H9 (cell line): ENCODE data around the gene WFIKKN1. TPM values are rescaled to one million over a fixed set of nuclear protein-coding genes. Genes with fewer than 3 reads are reported as not detected.

Experiments
- DNase-seq: peaks from one replicate; pipeline ENCODE4 v3.0.0-alpha.2; 2017
- H2AFZ ChIP-seq: one replicate; pipeline ENCODE4 v1.6.1; 2013; ENCODE audit warnings: mild to moderate bottlenecking, low read length, control low read depth, moderate library complexity
- H2AK5ac ChIP-seq: 2 replicates; pipeline ENCODE4 v1.6.1; 2013; ENCODE audit warnings: low read length, control low read depth, mixed read lengths; ENCODE audit not compliant: insufficient read length
- H2BK120ac ChIP-seq: one replicate; pipeline ENCODE4 v1.6.1; 2013; ENCODE audit warnings: low read depth, mild to moderate bottlenecking, low read length, control low read depth, inconsistent platforms; ENCODE audit not compliant: poor library complexity, severe bottlenecking
- H2BK12ac ChIP-seq: 2 replicates; pipeline ENCODE4 v1.6.1; 2013; ENCODE audit warnings: low read length, control low read depth, mixed read lengths, low read depth; ENCODE audit not compliant: insufficient read length
- H2BK15ac ChIP-seq: 2 replicates; pipeline ENCODE4 v1.6.1; 2013; ENCODE audit warnings: low read depth, low read length, control low read depth
- H2BK20ac ChIP-seq: one replicate; pipeline ENCODE4 v1.6.1; 2013; ENCODE audit warnings: low read depth, mild to moderate bottlenecking, low read length, control low read depth, inconsistent platforms; ENCODE audit not compliant: poor library complexity, severe bottlenecking
- H2BK5ac ChIP-seq: 2 replicates; pipeline ENCODE4 v1.6.1; 2013; ENCODE audit warnings: low read length, control low read depth, mixed read lengths; ENCODE audit not compliant: insufficient read length
- H3K14ac ChIP-seq: 2 replicates; pipeline ENCODE4 v1.6.1; 2013; ENCODE audit warnings: low read length, control low read depth; ENCODE audit not compliant: insufficient read depth
- H3K18ac ChIP-seq: 2 replicates; pipeline ENCODE4 v1.6.1; 2013; ENCODE audit warnings: low read depth, mild to moderate bottlenecking, mixed read lengths, low read length, control low read depth; ENCODE audit not compliant: insufficient read length
- H3K23ac ChIP-seq: 2 replicates; pipeline ENCODE4 v1.6.1; 2013; ENCODE audit warnings: low read length, control low read depth, mixed read lengths, low read depth; ENCODE audit not compliant: insufficient read length
- H3K23me2 ChIP-seq: 2 replicates; pipeline ENCODE4 v1.6.1; 2013; ENCODE audit warnings: low read depth, mild to moderate bottlenecking, mixed read lengths, low read length, control low read depth; ENCODE audit not compliant: insufficient read length, poor library complexity, severe bottlenecking
- H3K27ac ChIP-seq: 2 replicates; pipeline ENCODE4 v1.5.1; 2013; ENCODE audit warnings: low read length, control low read depth, mixed read lengths, low read depth; ENCODE audit not compliant: insufficient read length
- H3K27me3 ChIP-seq: 2 replicates; pipeline ENCODE4 v1.6.1; 2013; ENCODE audit warnings: low read length, control low read depth, inconsistent platforms; ENCODE audit not compliant: insufficient read depth
- H3K4ac ChIP-seq: 2 replicates; pipeline ENCODE4 v1.6.1; 2013; ENCODE audit warnings: low read depth, mild to moderate bottlenecking, control low read depth, inconsistent platforms, low read length, moderate library complexity
- H3K4me1 ChIP-seq: 2 replicates; pipeline ENCODE4 v1.6.1; 2013; ENCODE audit warnings: low read length, control low read depth, inconsistent platforms; ENCODE audit not compliant: insufficient read depth
- H3K4me2 ChIP-seq: 2 replicates; pipeline ENCODE4 v1.6.1; 2013; ENCODE audit warnings: low read length, control low read depth, mixed read lengths; ENCODE audit not compliant: insufficient read length, insufficient read depth
- H3K56ac ChIP-seq: 2 replicates; pipeline ENCODE4 v1.6.1; 2013; ENCODE audit warnings: low read depth, mild to moderate bottlenecking, mixed read lengths, low read length, control low read depth; ENCODE audit not compliant: insufficient read length
- H3K79me1 ChIP-seq: 2 replicates; pipeline ENCODE4 v1.6.1; 2013; ENCODE audit warnings: low read depth, mild to moderate bottlenecking, moderate library complexity, low read length, control low read depth, inconsistent platforms; ENCODE audit not compliant: insufficient read depth, poor library complexity, severe bottlenecking
- H3K79me2 ChIP-seq: 2 replicates; pipeline ENCODE4 v1.6.1; 2013; ENCODE audit warnings: low read length, control low read depth, inconsistent platforms; ENCODE audit not compliant: insufficient read depth
- H3K9ac ChIP-seq: 2 replicates; pipeline ENCODE4 v1.6.1; 2013; ENCODE audit warnings: low read length, control low read depth, mixed read lengths; ENCODE audit not compliant: insufficient read length; ENCODE audit errors: extremely low read depth
- H3K9me3 ChIP-seq: one replicate; pipeline ENCODE4 v1.6.1; 2013; ENCODE audit warnings: low read depth, low read length, inconsistent platforms; ENCODE audit not compliant: control insufficient read depth
- H3T11ph ChIP-seq: one replicate; pipeline ENCODE4 v1.6.1; 2013; ENCODE audit warnings: mild to moderate bottlenecking, low read length, control low read depth, inconsistent platforms
- H4K20me1 ChIP-seq: one replicate; pipeline ENCODE4 v1.6.1; 2013; ENCODE audit not compliant: control insufficient read depth, insufficient read length, insufficient read depth
- H4K5ac ChIP-seq: 2 replicates; pipeline ENCODE4 v1.6.1; 2013; ENCODE audit warnings: low read depth, mild to moderate bottlenecking, mixed read lengths, low read length, control low read depth; ENCODE audit not compliant: insufficient read length
- H4K8ac ChIP-seq: replicated peaks from 2 replicates; pipeline ENCODE4 v1.6.1; 2013; ENCODE audit warnings: low read length, control low read depth, mixed read lengths, low read depth; ENCODE audit not compliant: insufficient read length
- H4K91ac ChIP-seq: 2 replicates; pipeline ENCODE4 v1.6.1; 2013; ENCODE audit warnings: low read depth, mild to moderate bottlenecking, moderate library complexity, mixed read lengths, low read length, control low read depth; ENCODE audit not compliant: insufficient read length
- H3K27ac Mint-ChIP-seq, 3 experiments: 2 replicates in 2 of 3; 3 replicates in 1 of 3; pipeline ENCODE4 v1.8.0; 2020 to 2021; ENCODE audit warnings: mixed read lengths in 3 of 3, mild to moderate bottlenecking in 1 of 3, moderate library complexity in 1 of 3
- H3K27me3 Mint-ChIP-seq: 2 replicates; pipeline ENCODE4 v1.8.0; 2021; ENCODE audit warnings: low read depth, mild to moderate bottlenecking, moderate library complexity, mixed read lengths
- H3K36me3 Mint-ChIP-seq, 3 experiments: 2 replicates in 2 of 3; 3 replicates in 1 of 3; pipeline ENCODE4 v1.8.0; 2020 to 2021; ENCODE audit warnings: low read depth in 3 of 3, mixed read lengths in 3 of 3; ENCODE audit not compliant: insufficient read depth in 1 of 3
- H3K4me1 Mint-ChIP-seq, 2 experiments: 2 replicates each; pipeline ENCODE4 v1.8.0; 2020; ENCODE audit warnings: mixed read lengths in 2 of 2
- H3K4me3 Mint-ChIP-seq, 2 experiments: 2 replicates in 1 of 2; 3 replicates in 1 of 2; pipeline ENCODE4 v1.8.0; 2020 to 2021; ENCODE audit warnings: mild to moderate bottlenecking in 2 of 2, mixed read lengths in 2 of 2, moderate library complexity in 1 of 2
- H3K9me3 Mint-ChIP-seq, 2 experiments: 2 replicates in 1 of 2; 3 replicates in 1 of 2; pipeline ENCODE4 v1.8.0; 2020; ENCODE audit warnings: mild to moderate bottlenecking in 2 of 2, mixed read lengths in 2 of 2, moderate library complexity in 1 of 2
- WGBS: extraction: QIAGEN DNeasy Blood & Tissue Kit; methylation state at CpG from one replicate; pipeline ENCODE4 v1.1.7; 2013; ENCODE audit warnings: missing lambda C conversion rate, low lambda C conversion rate, mixed read lengths; ENCODE audit not compliant: insufficient read length; ENCODE audit errors: extremely low coverage; 5-methylcytosine and 5-hydroxymethylcytosine counted together
- total RNA-seq: library from RNA; stranded (reverse); gene quantifications from 2 replicates; pipeline ENCODE4 v1.2.1, GENCODE V29; 2021
- TF ChIP-seq, protein P1 (sequence below): fragments of 200-600 bp; sonication (generic); conservative IDR thresholded peaks from 3 replicates; pipeline ENCODE4 v1.8.0; 2021; ENCODE audit warnings: antibody characterized with exemption, mild to moderate bottlenecking

The WFIKKN1 gene
- total RNA-seq, 1 experiment from 2014 or later = 8.3 TPM

DNA sequence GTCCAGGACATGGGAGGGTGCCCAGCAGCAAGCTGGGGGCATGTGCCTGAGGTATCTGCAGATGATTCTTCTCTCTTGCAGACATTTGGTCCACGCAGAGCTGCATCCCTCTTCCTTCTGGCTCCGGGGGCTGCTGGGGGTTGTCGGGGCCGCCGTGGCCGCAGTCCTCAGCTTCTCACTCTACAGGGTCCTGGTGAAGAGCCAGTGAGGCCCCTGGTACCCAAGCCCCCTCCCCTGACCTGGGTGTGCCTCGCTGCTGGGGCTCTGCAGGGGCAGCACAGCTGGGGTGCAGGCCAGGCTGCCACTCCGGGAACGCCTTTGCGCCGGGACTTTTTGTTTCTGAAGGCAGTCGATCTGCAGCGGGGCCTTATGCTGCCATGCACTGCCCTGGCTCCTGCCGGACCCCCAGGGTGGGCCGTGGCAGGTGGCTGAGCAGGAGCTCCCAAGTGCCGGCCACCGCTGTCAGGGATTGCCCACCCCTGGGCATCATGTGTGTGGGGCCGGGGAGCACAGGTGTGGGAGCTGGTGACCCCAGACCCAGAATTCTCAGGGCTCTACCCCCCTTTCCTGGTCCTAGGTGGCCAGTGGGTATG lies 42.7 kb downstream of the WFIKKN1 start:
- no peak overlapping the region for H2BK20ac ChIP-seq
- H3K4me1 Mint-ChIP-seq = peaks cover 11 to 15% of the 10 kb centered on the region in 2 experiments
- no peak overlapping the region for H2BK12ac ChIP-seq
- no peak overlapping the region for H3K4me2 ChIP-seq
- H2BK120ac ChIP-seq = no peak overlapping the region
- no peak overlapping the region for H4K8ac ChIP-seq
- H3K14ac ChIP-seq = no peak overlapping the region
- no peak for DNase-seq
- H3K27ac Mint-ChIP-seq = no peak overlapping the region
- no peak overlapping the region for H3K4me3 Mint-ChIP-seq
- no peak overlapping the region for H3K23ac ChIP-seq
- TF ChIP-seq, protein P1, sequence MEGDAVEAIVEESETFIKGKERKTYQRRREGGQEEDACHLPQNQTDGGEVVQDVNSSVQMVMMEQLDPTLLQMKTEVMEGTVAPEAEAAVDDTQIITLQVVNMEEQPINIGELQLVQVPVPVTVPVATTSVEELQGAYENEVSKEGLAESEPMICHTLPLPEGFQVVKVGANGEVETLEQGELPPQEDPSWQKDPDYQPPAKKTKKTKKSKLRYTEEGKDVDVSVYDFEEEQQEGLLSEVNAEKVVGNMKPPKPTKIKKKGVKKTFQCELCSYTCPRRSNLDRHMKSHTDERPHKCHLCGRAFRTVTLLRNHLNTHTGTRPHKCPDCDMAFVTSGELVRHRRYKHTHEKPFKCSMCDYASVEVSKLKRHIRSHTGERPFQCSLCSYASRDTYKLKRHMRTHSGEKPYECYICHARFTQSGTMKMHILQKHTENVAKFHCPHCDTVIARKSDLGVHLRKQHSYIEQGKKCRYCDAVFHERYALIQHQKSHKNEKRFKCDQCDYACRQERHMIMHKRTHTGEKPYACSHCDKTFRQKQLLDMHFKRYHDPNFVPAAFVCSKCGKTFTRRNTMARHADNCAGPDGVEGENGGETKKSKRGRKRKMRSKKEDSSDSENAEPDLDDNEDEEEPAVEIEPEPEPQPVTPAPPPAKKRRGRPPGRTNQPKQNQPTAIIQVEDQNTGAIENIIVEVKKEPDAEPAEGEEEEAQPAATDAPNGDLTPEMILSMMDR = no peak
- H3K4ac ChIP-seq = no peak overlapping the region
- no peaks in the 10 kb centered on the region for H3K27me3 ChIP-seq
- H3K27me3 Mint-ChIP-seq = peaks cover 3% of the 10 kb centered on the region; the same call in 1 of the 2 replicates
- H3K27ac ChIP-seq = no peak overlapping the region
- no peak overlapping the region for H4K5ac ChIP-seq
- no peak overlapping the region for H3T11ph ChIP-seq
- H4K20me1 ChIP-seq = no peaks in the 10 kb centered on the region
- no peaks in the 10 kb centered on the region for H3K9me3 ChIP-seq
- no peak overlapping the region for H2AFZ ChIP-seq
- no peak overlapping the region for H2BK5ac ChIP-seq
- H3K9me3 Mint-ChIP-seq = no peaks in the 10 kb centered on the region
- no peak overlapping the region for H4K91ac ChIP-seq
- H3K4me1 ChIP-seq = no peaks in the 10 kb centered on the region
- no peak overlapping the region for H3K9ac ChIP-seq
- H3K79me2 ChIP-seq = no peaks in the 10 kb centered on the region; the same call in 1 of the 2 replicates
- no peaks in the 10 kb centered on the region for H3K79me1 ChIP-seq
- H3K18ac ChIP-seq = no peak overlapping the region
- H3K23me2 ChIP-seq = peaks cover 6% of the 10 kb centered on the region
- no peak overlapping the region for H3K56ac ChIP-seq
- H2AK5ac ChIP-seq = no peak overlapping the region
- WGBS = no CpG with 5 or more reads among the region's 18 CpGs
- H2BK15ac ChIP-seq = no peak overlapping the region
- H3K36me3 Mint-ChIP-seq = peaks cover 11 to 27% (median 27%) of the 10 kb centered on the region in 3 experiments; a peak in 6 of 7 replicates
